Fibroblast of skin of left biceps (primary cell): Measurements from ENCODE around the gene ETV6.
"Not testable (repeated sequence)": the region's sequence is repeated elsewhere in the genome, so short reads cannot be mapped to it uniquely, and the experiment has no call there.

Experiments
- DNase-seq, 2 experiments: peaks; one replicate each; pipeline ENCODE4 v3.0.0-alpha.2; 2013; ENCODE audit warnings: low read depth in 2 of 2

The ETV6 gene

GRCh38 chr12:11649413-11650285 is at the start of gene ETV6:
Gene ETV6 (plus strand): TSS chr12:11649674. CDS start chr12:11650128, 454 bp downstream.
- peak; percentile 86 to 87 for DNase-seq

GRCh38 chr12:11600199-11600598 is 49.3 kb upstream of the ETV6 start:
- DNase-seq: no peak

GRCh38 chr12:11601647-11602046 is 47.8 kb upstream of the ETV6 start:
- no peak for DNase-seq

GRCh38 chr12:11607313-11608081 is 42.0 kb upstream of the ETV6 start:
- DNase-seq: peak; percentile 80 to 86

GRCh38 chr12:11609045-11609444 is 40.4 kb upstream of the ETV6 start:
- no peak for DNase-seq

- DNase-seq: no peak
These were observed 34.0 kb upstream of the ETV6 start for GRCh38 chr12:11615481-11615880.

- DNase-seq: no peak
These were observed 31.4 kb upstream of the ETV6 start for GRCh38 chr12:11618046-11618445.

- no peak for DNase-seq
These were observed 27.6 kb upstream of the ETV6 start for GRCh38 chr12:11621797-11622423.

- DNase-seq: no peak
These were observed 26.6 kb upstream of the ETV6 start for GRCh38 chr12:11622876-11623281.

GRCh38 chr12:11623382-11623781 is 26.1 kb upstream of the ETV6 start:
- DNase-seq: no peak

GRCh38 chr12:11624116-11624515 is 25.4 kb upstream of the ETV6 start:
- DNase-seq: no peak

GRCh38 chr12:11627709-11628108 is 21.8 kb upstream of the ETV6 start:
- not testable (repeated sequence) for DNase-seq

- no peak for DNase-seq
These were observed 21.1 kb upstream of the ETV6 start for GRCh38 chr12:11628353-11628752.

- no peak for DNase-seq
These were observed 19.3 kb upstream of the ETV6 start for GRCh38 chr12:11630046-11630706.

GRCh38 chr12:11631288-11631687 is 18.2 kb upstream of the ETV6 start:
- no peak for DNase-seq

GRCh38 chr12:11631881-11632280 is 17.6 kb upstream of the ETV6 start:
- DNase-seq: not testable (repeated sequence)

GRCh38 chr12:11633968-11634367 is 15.5 kb upstream of the ETV6 start:
- DNase-seq: no peak

GRCh38 chr12:11635341-11635740 is 14.1 kb upstream of the ETV6 start:
- no peak for DNase-seq

- DNase-seq: no peak
These were observed 11.1 kb upstream of the ETV6 start for GRCh38 chr12:11638315-11638916.

GRCh38 chr12:11639454-11639853 is 10.0 kb upstream of the ETV6 start:
- no peak for DNase-seq

- no peak for DNase-seq
These were observed 8.0 kb upstream of the ETV6 start for GRCh38 chr12:11641522-11641921.
